KG1 (cell line): ENCODE data around the gene SLC4A2.

Source experiments
- DNase-seq: peaks from one replicate; lab custom pipeline; 2025; lab: John Stamatoyannopoulos, UW

The SLC4A2 gene

DNA sequence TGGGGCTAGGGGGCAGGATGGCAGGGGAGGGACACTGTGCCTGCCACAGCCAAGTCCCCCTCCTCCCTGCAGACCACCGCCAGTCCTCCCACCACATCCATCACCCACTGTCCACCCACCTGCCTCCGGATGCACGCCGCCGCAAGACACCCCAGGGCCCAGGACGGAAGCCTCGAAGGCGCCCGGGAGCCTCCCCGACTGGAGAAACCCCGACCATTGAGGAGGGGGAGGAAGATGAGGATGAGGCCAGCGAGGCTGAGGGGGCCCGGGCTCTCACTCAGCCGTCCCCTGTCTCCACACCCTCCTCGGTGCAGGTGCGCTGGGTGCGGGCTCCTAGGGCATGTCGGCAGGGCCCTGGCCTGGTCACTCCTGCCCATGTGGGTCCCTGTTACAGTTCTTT is 5.1 kb downstream of the SLC4A2 start:
- no peak for DNase-seq

DNA sequence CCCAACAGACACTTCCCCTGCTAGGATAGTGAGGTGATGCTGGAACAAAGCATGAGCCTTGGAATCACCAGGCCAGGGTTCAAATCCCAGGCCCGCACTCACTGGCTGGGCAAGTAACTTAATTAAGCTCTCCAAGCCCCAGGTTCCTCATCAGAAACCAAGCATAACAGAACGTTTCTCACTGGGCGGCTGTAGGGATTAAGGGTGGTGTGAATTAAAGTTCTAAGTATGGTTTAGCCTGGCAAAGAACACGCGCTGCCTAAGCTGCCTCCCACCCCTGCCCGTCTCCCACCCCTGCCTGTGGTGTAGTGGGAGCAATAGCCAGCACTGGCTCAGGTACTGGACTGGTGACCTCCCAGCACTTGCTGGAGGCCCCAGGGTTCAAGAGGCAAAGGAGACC is 5.6 kb downstream of the SLC4A2 start:
- no peak for DNase-seq

DNA sequence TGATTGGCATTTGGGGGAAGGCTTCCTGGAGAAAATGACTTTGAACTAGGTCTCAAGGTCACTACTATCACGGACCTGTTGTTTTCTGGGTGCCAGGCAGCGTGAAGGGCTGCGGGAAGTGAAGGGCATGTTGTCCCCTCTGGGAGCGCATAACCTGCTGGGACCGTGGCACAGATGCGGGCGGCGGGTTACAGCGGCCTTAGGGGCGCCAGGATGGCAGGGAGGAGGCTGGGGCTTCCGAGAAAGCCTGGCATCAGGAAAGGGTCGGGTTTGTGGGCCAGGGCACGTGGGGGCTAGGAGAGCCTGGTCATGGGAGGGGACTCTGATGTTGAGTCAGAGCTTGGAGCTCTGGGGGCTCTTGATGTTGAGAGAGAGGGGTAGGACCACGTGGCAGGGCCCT is 6.1 kb downstream of the SLC4A2 start:
- DNase-seq: no peak

GRCh38 chr7:151066273-151066974 is 7.0 kb downstream of the SLC4A2 start:
- DNase-seq: no peak

DNA sequence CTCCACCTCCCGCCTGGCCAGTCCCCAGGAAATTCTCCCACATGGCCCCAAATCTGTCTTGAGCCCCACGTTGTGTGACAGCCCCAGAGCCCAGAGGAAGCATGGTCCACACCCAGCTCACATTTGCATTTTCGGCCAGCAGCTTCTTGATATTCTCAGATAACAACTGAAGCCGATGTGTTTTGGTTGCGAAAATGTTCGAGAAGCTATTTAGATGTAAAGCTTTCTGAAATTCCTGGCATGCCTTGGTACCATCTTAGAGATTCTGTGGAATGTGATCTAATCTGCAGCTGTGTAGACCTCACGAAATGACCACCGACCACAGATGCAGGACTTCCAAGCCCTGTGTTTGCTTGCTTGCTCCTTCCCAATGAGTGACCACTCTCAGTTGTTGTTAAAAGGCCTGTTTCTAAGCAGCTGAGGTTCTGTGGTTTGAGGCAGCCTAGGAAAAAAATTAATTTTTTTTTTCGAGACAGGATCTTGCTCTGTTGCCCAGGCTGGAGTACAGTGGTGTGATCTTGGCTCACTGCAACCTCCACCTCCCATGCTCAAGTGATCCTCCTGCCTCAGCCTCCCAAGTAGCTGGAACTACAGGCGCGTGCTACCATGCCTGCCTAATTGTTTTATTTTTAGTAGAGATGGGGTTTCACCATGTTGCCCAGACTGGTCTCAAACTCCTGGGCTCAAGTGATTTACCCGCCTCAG is 8.8 kb downstream of the SLC4A2 start:
- DNase-seq: no peak

GRCh38 chr7:151069841-151070573 is 10.6 kb downstream of the SLC4A2 start:
- no peak for DNase-seq

- DNase-seq: no peak
These were observed 11.2 kb downstream of the SLC4A2 start for GRCh38 chr7:151070574-151070960.

GRCh38 chr7:151071032-151071866 is 11.9 kb downstream of the SLC4A2 start:
- no peak for DNase-seq

DNA sequence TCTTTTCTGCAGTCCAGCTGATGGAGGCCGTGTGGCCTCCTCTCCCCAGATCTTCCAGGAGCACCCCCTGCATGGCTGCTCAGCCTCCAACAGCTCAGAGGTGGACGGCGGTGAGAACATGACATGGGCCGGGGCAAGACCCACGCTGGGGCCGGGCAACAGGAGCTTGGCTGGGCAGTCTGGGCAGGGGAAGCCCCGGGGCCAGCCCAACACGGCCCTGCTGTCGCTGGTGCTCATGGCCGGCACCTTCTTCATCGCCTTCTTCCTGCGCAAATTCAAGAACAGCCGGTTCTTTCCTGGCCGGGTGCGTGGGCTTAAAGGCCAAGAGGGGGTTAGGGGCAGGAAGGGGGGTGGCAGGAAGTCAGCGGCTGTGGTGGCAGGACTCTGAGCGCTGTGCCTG is 14.6 kb downstream of the SLC4A2 start:
- no peak for DNase-seq

DNA sequence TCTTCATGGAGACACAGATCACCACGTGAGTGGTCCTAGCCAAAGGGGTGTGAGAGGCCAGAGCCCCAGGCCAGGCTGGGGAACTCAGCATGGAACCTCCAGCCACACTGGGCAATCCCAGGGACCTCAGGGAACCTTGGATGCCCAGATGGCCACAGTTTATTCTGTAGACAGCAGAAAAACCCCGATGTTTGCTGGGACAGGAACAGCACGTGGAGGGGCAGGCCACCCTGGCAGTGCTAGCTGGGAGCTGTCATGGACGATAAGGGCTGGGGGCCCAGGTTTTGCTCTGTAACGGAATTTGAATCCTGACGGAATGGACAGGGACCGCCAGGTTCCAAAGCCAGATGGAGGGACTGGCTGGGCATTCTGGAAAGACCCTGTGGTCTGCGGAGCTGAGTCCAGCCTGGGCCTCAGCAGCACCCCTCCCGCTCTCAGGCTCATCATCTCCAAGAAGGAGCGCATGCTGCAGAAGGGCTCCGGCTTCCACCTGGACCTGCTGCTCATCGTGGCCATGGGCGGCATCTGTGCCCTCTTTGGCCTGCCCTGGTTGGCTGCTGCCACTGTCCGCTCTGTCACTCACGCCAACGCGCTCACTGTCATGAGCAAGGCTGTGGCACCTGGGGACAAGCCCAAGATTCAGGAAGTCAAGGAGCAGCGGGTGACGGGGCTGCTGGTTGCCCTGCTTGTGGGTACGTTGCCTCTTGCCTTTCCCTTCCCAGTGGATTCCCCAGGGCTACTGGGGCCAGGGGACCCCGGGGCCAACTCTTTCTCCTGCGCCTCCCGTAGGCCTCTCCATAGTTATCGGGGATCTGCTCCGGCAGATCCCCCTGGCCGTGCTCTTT is 15.7 kb downstream of the SLC4A2 start:
- DNase-seq: no peak

- DNase-seq: no peak
These were observed 16.2 kb downstream of the SLC4A2 start for GRCh38 chr7:151075662-151075971.

GRCh38 chr7:151075978-151076426 is 16.6 kb downstream of the SLC4A2 start:
- DNase-seq: no peak

DNA sequence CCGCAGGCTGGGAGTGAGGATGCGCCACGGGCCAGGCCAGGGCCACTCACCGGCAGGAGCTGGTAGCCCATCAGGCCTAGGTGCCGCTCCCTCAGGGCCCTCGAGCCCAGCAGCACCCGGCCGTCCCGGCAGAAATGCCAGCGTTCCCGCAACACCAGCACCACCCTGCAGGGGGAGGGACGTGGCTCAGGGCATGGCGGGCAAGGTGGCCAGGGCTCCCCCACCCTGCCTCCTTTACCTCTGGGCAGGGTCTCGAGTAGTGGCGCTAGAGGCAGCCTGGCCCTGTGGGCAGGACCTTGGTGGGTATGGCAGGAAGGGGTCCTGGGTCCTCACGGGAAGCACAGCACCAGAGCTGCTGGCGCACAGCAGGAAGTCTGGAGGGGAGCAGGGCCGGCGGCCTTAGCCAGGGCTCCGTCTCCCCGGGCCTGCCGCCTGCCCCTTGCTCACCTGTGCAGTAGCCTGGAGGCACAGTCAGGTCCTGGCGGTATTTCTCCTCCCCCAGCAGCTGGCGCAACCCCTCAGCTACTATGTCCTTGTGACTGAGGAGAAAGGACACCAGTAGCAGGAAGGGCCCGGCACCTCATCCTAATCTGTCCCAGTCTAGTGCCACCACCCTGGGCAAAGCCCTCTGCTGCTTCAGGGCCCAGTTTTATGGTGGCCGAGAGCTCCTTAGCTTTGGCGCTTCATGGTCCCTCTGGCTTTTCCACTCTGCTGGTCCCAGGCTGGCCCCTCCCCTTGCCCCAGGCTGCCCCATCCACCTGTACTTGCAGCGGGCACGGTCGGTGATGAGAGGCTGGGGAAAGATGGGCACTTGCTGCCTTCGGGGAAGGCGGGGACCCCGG is 17.7 kb downstream of the SLC4A2 start:
- no peak for DNase-seq

DNA sequence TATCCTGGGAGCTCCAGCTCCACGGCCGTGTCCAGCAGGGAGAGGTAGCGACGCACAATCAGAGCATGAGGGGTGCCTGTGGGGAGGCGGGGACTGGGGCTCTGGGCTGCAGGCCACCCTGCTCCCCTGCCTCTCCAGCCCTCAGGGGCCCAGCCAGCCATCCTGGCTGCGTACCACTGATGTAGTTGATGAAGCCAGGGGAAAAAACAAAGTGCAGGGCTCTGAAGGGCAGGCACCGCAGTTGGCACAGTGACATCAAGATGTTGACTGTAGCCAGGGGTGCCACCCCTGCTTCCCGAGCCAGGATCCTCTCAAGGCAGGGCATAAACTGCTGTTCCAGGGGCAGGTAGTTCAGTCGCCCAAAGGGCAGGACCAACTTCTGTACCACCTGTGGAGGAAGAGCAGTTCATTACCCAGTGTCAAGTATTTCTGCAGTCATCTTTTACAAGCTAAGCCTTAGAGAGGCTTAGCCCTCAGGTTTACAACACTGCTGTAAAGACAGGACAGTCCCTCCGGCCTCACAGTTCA is 18.4 kb downstream of the SLC4A2 start:
- DNase-seq: no peak

- DNase-seq: no peak
These were observed 19.0 kb downstream of the SLC4A2 start for GRCh38 chr7:151078233-151079040.

- DNase-seq: no peak
These were observed 20.0 kb downstream of the SLC4A2 start for GRCh38 chr7:151079199-151079910.

GRCh38 chr7:151080067-151080521 is 20.7 kb downstream of the SLC4A2 start:
- no peak for DNase-seq

DNA sequence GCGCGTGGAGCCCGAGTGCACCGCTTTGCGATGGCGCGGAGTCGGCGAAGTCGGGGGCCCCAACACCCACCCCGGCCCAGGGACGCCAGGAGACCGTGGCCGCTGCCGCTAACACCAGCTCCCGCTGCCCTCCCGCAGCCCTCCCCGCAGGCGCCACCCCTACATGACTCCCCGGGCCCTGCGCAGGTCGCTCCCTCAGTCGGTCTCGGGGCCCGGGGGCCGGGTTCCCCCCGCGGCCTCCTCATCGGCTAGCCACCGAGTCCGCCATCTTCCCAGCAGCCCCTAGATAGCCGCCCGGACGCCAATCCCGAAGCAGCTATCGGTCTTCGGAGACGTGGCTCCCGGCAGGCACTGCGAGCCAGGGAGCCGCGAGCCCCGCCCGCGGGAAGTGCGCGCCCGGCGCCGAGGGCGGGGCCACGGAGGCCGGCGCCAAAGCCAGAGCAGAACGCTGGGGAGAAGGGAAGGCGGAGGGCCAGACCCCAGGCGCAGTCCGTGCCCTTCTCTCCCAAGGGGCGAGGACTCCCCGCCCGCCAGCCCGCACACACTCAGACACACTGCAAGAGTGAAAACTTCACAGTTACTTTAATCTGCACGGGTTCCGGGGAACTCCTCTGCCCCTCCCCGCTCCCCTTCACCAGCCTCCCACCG is 21.3 kb downstream of the SLC4A2 start, which contains the start of gene FASTK:
FASTK (minus strand) TSS at position 288 of the 648 bp plus-strand sequence; CDS start at position 245, 43 bp downstream.
- DNase-seq: no peak
